WTC11 (cell line): Measurements from ENCODE around the gene RBM20. TPM values are rescaled to one million over a fixed set of nuclear protein-coding genes. Genes with fewer than 3 reads are reported as not detected.

ENCODE experiments used
- ATAC-seq: fragments of 200-7000 bp; cut with Tn5 transposase; 2 replicates; pipeline ENCODE4 v1.10.0; 2021; ENCODE audit warnings: mild to moderate bottlenecking, moderate library complexity
- CTCF ChIA-PET: fragments of 300-600 bp; sonication (Branson Sonifier 250); formaldehyde crosslinking; loops from one replicate; lab custom pipeline; 2021; ENCODE audit warnings: antibody characterized with exemption; lab: Charles Lee
- POLR2A ChIA-PET: fragments of 350-600 bp; sonication (Branson Sonifier 250); formaldehyde crosslinking; loops from one replicate; lab custom pipeline; 2021; ENCODE audit warnings: antibody characterized with exemption; lab: Charles Lee
- DNase-seq: peaks from one replicate; pipeline ENCODE4 v3.0.0; 2021; ENCODE audit warnings: low spot score
- H3K27ac Mint-ChIP-seq: 2 replicates; pipeline ENCODE4 v1.8.0; 2021; ENCODE audit warnings: mixed read lengths
- H3K27me3 Mint-ChIP-seq: 2 replicates; pipeline ENCODE4 v1.8.0; 2021; ENCODE audit warnings: low read depth, mild to moderate bottlenecking, moderate library complexity, mixed read lengths
- H3K36me3 Mint-ChIP-seq: 2 replicates; pipeline ENCODE4 v1.8.0; 2021; ENCODE audit warnings: mixed read lengths
- H3K4me1 Mint-ChIP-seq: 2 replicates; pipeline ENCODE4 v1.8.0; 2022; ENCODE audit warnings: mixed read lengths
- H3K4me3 Mint-ChIP-seq: 2 replicates; pipeline ENCODE4 v1.8.0; 2021; ENCODE audit warnings: mild to moderate bottlenecking, moderate library complexity, mixed read lengths
- H3K9me3 Mint-ChIP-seq: 2 replicates; pipeline ENCODE4 v1.8.0; 2021; ENCODE audit warnings: mixed read lengths
- AR ChIP-seq: fragments of 250-450 bp; sonication (Bioruptor Pico); IDR thresholded peaks from 2 replicates; pipeline ENCODE4 v1.9.0; 2021; ENCODE audit warnings: mild to moderate bottlenecking
- CDX4 ChIP-seq: fragments of 250-450 bp; sonication (Bioruptor Pico); IDR thresholded peaks from 2 replicates; pipeline ENCODE4 v1.9.0; 2021; ENCODE audit warnings: moderate library complexity, mild to moderate bottlenecking, inconsistent platforms, borderline replicate concordance
- CREM ChIP-seq: sonication (generic); formaldehyde crosslinking; IDR thresholded peaks from 2 replicates; pipeline ENCODE4 v1.8.1; 2022; ENCODE audit warnings: mild to moderate bottlenecking, missing genetic modification reagents, moderate library complexity
- E2F4 ChIP-seq: sonication (generic); formaldehyde crosslinking; IDR thresholded peaks from 2 replicates; pipeline ENCODE4 v1.8.1; 2022; ENCODE audit warnings: low read depth, mild to moderate bottlenecking, moderate library complexity, missing genetic modification reagents, borderline replicate concordance
- E2F5 ChIP-seq: sonication (generic); formaldehyde crosslinking; IDR thresholded peaks from 2 replicates; pipeline ENCODE4 v1.8.1; 2022; ENCODE audit warnings: mild to moderate bottlenecking, moderate library complexity, missing genetic modification reagents
- ELF4 ChIP-seq: sonication (generic); formaldehyde crosslinking; IDR thresholded peaks from 2 replicates; pipeline ENCODE4 v1.8.1; 2022; ENCODE audit warnings: low read depth, mild to moderate bottlenecking, moderate library complexity, missing genetic modification reagents
- ETV6 ChIP-seq: sonication (generic); formaldehyde crosslinking; IDR thresholded peaks from 2 replicates; pipeline ENCODE4 v1.8.1; 2022; ENCODE audit warnings: mild to moderate bottlenecking, missing genetic modification reagents
- FOXJ3 ChIP-seq: sonication (generic); formaldehyde crosslinking; IDR thresholded peaks from 2 replicates; pipeline ENCODE4 v1.9.0; 2021; ENCODE audit warnings: missing genetic modification reagents, mild to moderate bottlenecking, borderline replicate concordance
- HMGXB4 ChIP-seq: sonication (generic); formaldehyde crosslinking; IDR thresholded peaks from 2 replicates; pipeline ENCODE4 v1.8.1; 2023; ENCODE audit warnings: mild to moderate bottlenecking, moderate library complexity, missing genetic modification reagents
- IRF1 ChIP-seq: sonication (generic); formaldehyde crosslinking; IDR thresholded peaks from 2 replicates; pipeline ENCODE4 v1.8.0; 2023; ENCODE audit warnings: missing genetic modification reagents
- JAZF1 ChIP-seq: fragments of 250-450 bp; sonication (Bioruptor Pico); IDR thresholded peaks from 2 replicates; pipeline ENCODE4 v1.9.0; 2021; ENCODE audit warnings: moderate library complexity, mild to moderate bottlenecking, inconsistent platforms
- RORB ChIP-seq: fragments of 250-450 bp; sonication (Bioruptor Pico); IDR thresholded peaks from 2 replicates; pipeline ENCODE4 v1.9.0; 2021; ENCODE audit warnings: mild to moderate bottlenecking
- ZMAT4 ChIP-seq: fragments of 250-450 bp; sonication (Bioruptor Pico); IDR thresholded peaks from 2 replicates; pipeline ENCODE4 v1.9.0; 2021; ENCODE audit warnings: mild to moderate bottlenecking
- ZNF121 ChIP-seq: sonication (generic); formaldehyde crosslinking; IDR thresholded peaks from 2 replicates; pipeline ENCODE4 v1.8.0; 2023; ENCODE audit warnings: missing genetic modification reagents
- ZNF317 ChIP-seq: sonication (generic); formaldehyde crosslinking; IDR thresholded peaks from 2 replicates; pipeline ENCODE4 v1.8.1; 2023; ENCODE audit warnings: low read depth, mild to moderate bottlenecking, moderate library complexity, missing genetic modification reagents, borderline replicate concordance
- ZNF416 ChIP-seq: fragments of 250-450 bp; sonication (Bioruptor Pico); IDR thresholded peaks from 2 replicates; pipeline ENCODE4 v1.9.0; 2021; ENCODE audit warnings: mild to moderate bottlenecking, inconsistent platforms
- ZNF425 ChIP-seq: fragments of 250-450 bp; sonication (Bioruptor Pico); conservative IDR thresholded peaks from 2 replicates; pipeline ENCODE4 v1.9.0; 2021; ENCODE audit warnings: mild to moderate bottlenecking
- ZNF671 ChIP-seq: fragments of 250-450 bp; sonication (Bioruptor Pico); IDR thresholded peaks from 2 replicates; pipeline ENCODE4 v1.8.0; 2021; ENCODE audit warnings: mild to moderate bottlenecking
- total RNA-seq: library from RNA; stranded (reverse); gene quantifications from 3 replicates; pipeline ENCODE4 v1.2.3, GENCODE V29; 2021

The RBM20 gene
- total RNA-seq, 1 experiment from 2014 or later, result 0.52 TPM

- H3K4me3 Mint-ChIP-seq, result no peak overlapping the region
- H3K9me3 Mint-ChIP-seq, result no peaks in the 10 kb centered on the region
- DNase-seq, result no peak
- no peak for ATAC-seq
- peaks cover 3% of the 10 kb centered on the region; the same call in 1 of the 2 replicates for H3K4me1 Mint-ChIP-seq
- ChIA-PET POLR2A (no interaction called here), CTCF (no interaction called here)
- TF ChIP-seq ZNF317, result no peak
- TF ChIP-seq CREM (CRISPR knock-in tag), result no peak
- no peak for TF ChIP-seq CDX4 (CRISPR knock-in tag)
- no peaks in the 10 kb centered on the region for H3K36me3 Mint-ChIP-seq
- H3K27me3 Mint-ChIP-seq, result no peaks in the 10 kb centered on the region
- H3K27ac Mint-ChIP-seq, result no peak overlapping the region
Observed at GRCh38 chr10:110773693-110774068, 129.5 kb downstream of the RBM20 start.

GRCh38 chr10:110774069-110775019, 130.2 kb downstream of the RBM20 start:
- CTCF ChIA-PET, result interaction anchor here (0.8 kb wide), 1 partner anchor 28 kb away, joined by 3 read pairs; no protein-coding TSS in a partner anchor
- no peaks in the 10 kb centered on the region for H3K9me3 Mint-ChIP-seq
- no peak overlapping the region for H3K4me3 Mint-ChIP-seq
- H3K27me3 Mint-ChIP-seq, result no peaks in the 10 kb centered on the region
- H3K27ac Mint-ChIP-seq, result no peak overlapping the region
- TF ChIP-seq JAZF1 (no peak), HMGXB4 (CRISPR knock-in tag) (no peak), ZMAT4 (CRISPR knock-in tag) (no peak), IRF1 (CRISPR knock-in tag) (no peak), ZNF121 (CRISPR knock-in tag) (no peak), ZNF425 (CRISPR knock-in tag) (no peak), E2F5 (CRISPR knock-in tag) (no peak), ELF4 (CRISPR knock-in tag) (no peak), E2F4 (CRISPR knock-in tag) (no peak), FOXJ3 (no peak), ZNF671 (CRISPR knock-in tag) (no peak), AR (no peak), RORB (CRISPR knock-in tag) (no peak), ETV6 (no peak), ZNF416 (CRISPR knock-in tag) (no peak)
- POLR2A ChIA-PET, result no interaction called here
- DNase-seq (no peak), ATAC-seq (no peak)
- peaks cover 3% of the 10 kb centered on the region; the same call in 1 of the 2 replicates for H3K4me1 Mint-ChIP-seq
- no peaks in the 10 kb centered on the region for H3K36me3 Mint-ChIP-seq
